ENCODE measurements around the gene OR5H14. TPM values are rescaled to one million over a fixed set of nuclear protein-coding genes. Genes with fewer than 3 reads are reported as not detected.

OR5H14 gene
- total and polyA plus RNA-seq, 2 of the 13 experiments (the other 11 are each of a cell fraction or from before 2014, with no cell fraction given) = not detected

DNA sequence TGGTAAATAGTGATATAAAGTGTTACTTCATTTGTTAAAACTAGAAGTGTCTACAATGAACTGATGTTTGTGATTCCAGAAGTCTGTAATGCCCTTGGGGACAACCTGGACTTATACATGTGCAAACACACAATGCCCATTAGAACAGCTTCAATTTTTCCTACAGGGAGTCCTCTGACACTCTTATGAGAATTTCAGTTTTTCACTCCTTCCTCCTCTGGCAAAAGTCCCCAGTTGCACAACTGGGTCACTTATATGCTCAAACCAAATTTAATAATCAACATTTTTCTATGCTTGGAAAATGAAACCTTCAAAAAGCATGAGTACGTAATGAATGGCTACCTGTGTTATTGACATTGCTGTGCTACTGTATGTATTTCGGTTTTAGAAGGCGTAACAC lies 19.1 kb downstream of the OR5H14 start, which contains the start of gene OR5H15:
TSS of gene OR5H15 (plus strand) at position 301 of the 400 bp plus-strand sequence. CDS start 2,004 bp downstream, outside the sequence.
- no peak within 1 kb of the TSS for H3K9ac ChIP-seq (ENCODE audit: insufficient read depth, low read depth, low read length)
- DNase-seq (ENCODE audit: low spot score) (no peak), ATAC-seq (no peak), FAIRE-seq (no peak)
- H3K4me1 ChIP-seq (ENCODE audit: insufficient read depth, low read length) = no peaks in the 10 kb centered on the region
- intact Hi-C loops (cut with micrococcal nuclease; ENCODE audit: unreplicated experiment) (no loop called here), in situ Hi-C loops (cut with HindIII; ENCODE audit: extremely low pct_ligation_motif_present, low pct_unique_long_range_greater_than_20kb) (no loop called here)
- no peaks in the 10 kb centered on the region for H3K79me2 ChIP-seq (ENCODE audit: insufficient read depth, low read length)
- TF ChIP-seq MBNL3 (CRISPR knock-in tag; conservative IDR thresholded peaks at IDR 0.05) (no peak), RFX1 (IDR thresholded peaks at IDR 0.05) (no peak), PAF1 (CRISPR knock-in tag; IDR thresholded peaks at IDR 0.05) (no peak), MAF1 (CRISPR knock-in tag; IDR thresholded peaks at IDR 0.05; ENCODE audit: borderline replicate concordance) (no peak), ZNF749 (CRISPR knock-in tag; IDR thresholded peaks at IDR 0.05; ENCODE audit: borderline replicate concordance) (no peak)
- TF ChIP-seq, protein P1, sequence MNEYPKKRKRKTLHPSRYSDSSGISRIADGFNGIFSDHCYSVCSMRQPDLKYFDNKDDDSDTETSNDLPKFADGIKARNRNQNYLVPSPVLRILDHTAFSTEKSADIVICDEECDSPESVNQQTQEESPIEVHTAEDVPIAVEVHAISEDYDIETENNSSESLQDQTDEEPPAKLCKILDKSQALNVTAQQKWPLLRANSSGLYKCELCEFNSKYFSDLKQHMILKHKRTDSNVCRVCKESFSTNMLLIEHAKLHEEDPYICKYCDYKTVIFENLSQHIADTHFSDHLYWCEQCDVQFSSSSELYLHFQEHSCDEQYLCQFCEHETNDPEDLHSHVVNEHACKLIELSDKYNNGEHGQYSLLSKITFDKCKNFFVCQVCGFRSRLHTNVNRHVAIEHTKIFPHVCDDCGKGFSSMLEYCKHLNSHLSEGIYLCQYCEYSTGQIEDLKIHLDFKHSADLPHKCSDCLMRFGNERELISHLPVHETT (CRISPR knock-in tag; conservative IDR thresholded peaks at IDR 0.05) = no peak
- no peaks in the 10 kb centered on the region for H3K36me3 ChIP-seq (replicated peaks in 1 of 2; ENCODE audit: control insufficient read depth in 1 of 2, insufficient read depth in 2 of 2, low read length in 2 of 2)
- no peaks in the 10 kb centered on the region for H3K27me3 ChIP-seq (ENCODE audit: control insufficient read depth in 1 of 2, insufficient read depth in 2 of 2, low read length in 2 of 2)
- no peak within 1 kb of the TSS for H3K27ac ChIP-seq (ENCODE audit: extremely low read length, insufficient read depth, low read length)
- no TSS peak for BruUV-seq (replicated peaks)
- WGBS (ENCODE audit: low lambda C conversion rate) = 67% methylated on average over 3 of the region's 3 CpGs
- H4K20me1 ChIP-seq (ENCODE audit: insufficient read depth, low read length) = no peaks in the 10 kb centered on the region
- H2AFZ ChIP-seq (ENCODE audit: low read length) = no peak within 1 kb of the TSS
- ChIA-PET CTCF (ENCODE audit: low intra/inter-chr PET ratio, low total read pairs) (no interaction called here), POLR2A (no interaction called here)
- H3K9me3 ChIP-seq (ENCODE audit: low read length) = no peaks in the 10 kb centered on the region
- no peak within 1 kb of the TSS for H3K4me3 ChIP-seq (replicated peaks in 1 of 3; ENCODE audit: insufficient read depth in 1 of 3, low read depth in 2 of 3, low read length in 3 of 3)
- H3K4me2 ChIP-seq (ENCODE audit: low read depth, low read length) = no peak within 1 kb of the TSS

DNA sequence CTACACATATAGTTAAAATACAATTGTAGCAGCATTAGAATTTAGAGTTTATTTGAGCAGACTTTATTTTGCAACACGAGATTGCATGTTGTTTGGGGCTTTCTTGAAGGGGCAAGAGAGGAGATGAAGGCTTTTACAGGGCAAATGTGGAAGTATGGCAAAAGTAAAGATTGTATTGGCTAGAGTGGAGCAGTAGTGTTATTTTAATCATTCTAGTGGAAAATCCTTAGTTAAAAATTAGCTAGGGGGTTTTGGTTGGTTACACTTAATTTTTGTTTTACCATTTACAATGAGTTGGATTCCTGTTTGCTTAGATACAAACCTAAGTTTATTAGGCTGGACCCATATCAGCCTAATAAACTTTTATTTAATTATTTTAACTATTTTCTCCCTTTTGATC lies 23.8 kb downstream of the OR5H14 start:
- Histone ChIP-seq H3K9ac (ENCODE audit: insufficient read depth, low read depth, low read length) (no peak overlapping the region), H4K20me1 (ENCODE audit: insufficient read depth, low read length) (no peaks in the 10 kb centered on the region), H3K4me2 (ENCODE audit: low read depth, low read length) (no peak overlapping the region), H3K9me3 (ENCODE audit: low read length) (no peaks in the 10 kb centered on the region), H3K79me2 (ENCODE audit: insufficient read depth, low read length) (no peaks in the 10 kb centered on the region), H3K27me3 (ENCODE audit: control insufficient read depth in 1 of 2, insufficient read depth in 2 of 2, low read length in 2 of 2) (no peaks in the 10 kb centered on the region; a peak in 1 of 5 replicates), H3K36me3 (replicated peaks in 1 of 2; ENCODE audit: control insufficient read depth in 1 of 2, insufficient read depth in 2 of 2, low read length in 2 of 2) (no peaks in the 10 kb centered on the region), H3K27ac (ENCODE audit: extremely low read length, insufficient read depth, low read length) (no peak overlapping the region), H2AFZ (ENCODE audit: low read length) (no peak overlapping the region), H3K4me1 (ENCODE audit: insufficient read depth, low read length) (no peaks in the 10 kb centered on the region), H3K4me3 (replicated peaks in 1 of 3; ENCODE audit: insufficient read depth in 1 of 3, low read depth in 2 of 3, low read length in 3 of 3) (no peak overlapping the region)
- 0% methylated on average over 1 of the region's 1 CpG for WGBS (ENCODE audit: low lambda C conversion rate)
- TF ChIP-seq, protein P2, sequence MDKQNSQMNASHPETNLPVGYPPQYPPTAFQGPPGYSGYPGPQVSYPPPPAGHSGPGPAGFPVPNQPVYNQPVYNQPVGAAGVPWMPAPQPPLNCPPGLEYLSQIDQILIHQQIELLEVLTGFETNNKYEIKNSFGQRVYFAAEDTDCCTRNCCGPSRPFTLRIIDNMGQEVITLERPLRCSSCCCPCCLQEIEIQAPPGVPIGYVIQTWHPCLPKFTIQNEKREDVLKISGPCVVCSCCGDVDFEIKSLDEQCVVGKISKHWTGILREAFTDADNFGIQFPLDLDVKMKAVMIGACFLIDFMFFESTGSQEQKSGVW (CRISPR knock-in tag; IDR thresholded peaks at IDR 0.05; ENCODE audit: borderline replicate concordance) = no peak
- TF ChIP-seq DMAP1 (CRISPR knock-in tag; IDR thresholded peaks at IDR 0.05) (no peak), ZNF138 (CRISPR knock-in tag; IDR thresholded peaks at IDR 0.05; ENCODE audit: low read depth) (no peak), RFX5 (IDR thresholded peaks at IDR 0.05; ENCODE audit: low read depth, low read length) (no peak), ZNF891 (CRISPR knock-in tag; IDR thresholded peaks at IDR 0.05) (no peak), CHD4 (IDR thresholded peaks at IDR 0.05; ENCODE audit: borderline replicate concordance, low read length) (no peak), ZNF598 (CRISPR knock-in tag; IDR thresholded peaks at IDR 0.05; ENCODE audit: borderline replicate concordance) (no peak), ZNF761 (CRISPR knock-in tag; conservative IDR thresholded peaks at IDR 0.05) (no peak), MAFF (IDR thresholded peaks at IDR 0.05; ENCODE audit: low read depth, low read length) (no peak), ZNF570 (CRISPR knock-in tag; IDR thresholded peaks at IDR 0.05; ENCODE audit: borderline replicate concordance) (no peak), ZNF292 (CRISPR knock-in tag; IDR thresholded peaks at IDR 0.05; ENCODE audit: borderline replicate concordance, low read depth) (no peak), ZNF556 (CRISPR knock-in tag; IDR thresholded peaks at IDR 0.05; ENCODE audit: borderline replicate concordance) (no peak)
- TF ChIP-seq, protein P3, sequence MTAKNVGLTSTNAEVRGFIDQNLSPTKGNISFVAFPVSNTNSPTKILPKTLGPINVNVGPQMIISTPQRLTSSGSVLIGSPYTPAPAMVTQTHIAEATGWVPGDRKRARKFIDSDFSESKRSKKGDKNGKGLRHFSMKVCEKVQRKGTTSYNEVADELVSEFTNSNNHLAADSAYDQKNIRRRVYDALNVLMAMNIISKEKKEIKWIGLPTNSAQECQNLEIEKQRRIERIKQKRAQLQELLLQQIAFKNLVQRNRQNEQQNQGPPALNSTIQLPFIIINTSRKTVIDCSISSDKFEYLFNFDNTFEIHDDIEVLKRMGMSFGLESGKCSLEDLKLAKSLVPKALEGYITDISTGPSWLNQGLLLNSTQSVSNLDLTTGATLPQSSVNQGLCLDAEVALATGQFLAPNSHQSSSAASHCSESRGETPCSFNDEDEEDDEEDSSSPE (CRISPR knock-in tag; IDR thresholded peaks at IDR 0.05) = no peak
- ChIA-PET POLR2A (no interaction called here), CTCF (ENCODE audit: low intra/inter-chr PET ratio, low total read pairs) (no interaction called here)
- intact Hi-C loops (cut with micrococcal nuclease; ENCODE audit: unreplicated experiment) = no loop called here
- BruUV-seq (replicated peaks) = no TSS peak
- in situ Hi-C loops (cut with HindIII; ENCODE audit: extremely low pct_ligation_motif_present, low pct_unique_long_range_greater_than_20kb) = no loop called here
- FAIRE-seq = no peak
- ATAC-seq = no peak
- DNase-seq (ENCODE audit: low spot score) = no peak
